Urinary bladder (tissue), 4 donors: ENCODE measurements around the gene RNPEP. TPM values are rescaled to one million over a fixed set of nuclear protein-coding genes. Genes with fewer than 3 reads are reported as not detected.
A peak's percentile ranks its signal among the peaks of the same experiment; 100 is the strongest.
"Not testable (repeated sequence)": the region's sequence is repeated elsewhere in the genome, so short reads cannot be mapped to it uniquely, and the experiment has no call there.

ENCODE experiments used
- DNase-seq: peaks from one replicate; pipeline ENCODE4 v3.0.0-alpha.2; 2015; ENCODE audit errors: extremely low spot score
- H3K27ac ChIP-seq: one replicate; pipeline ENCODE4 v1.5.1; 2013; ENCODE audit warnings: low read depth, mild to moderate bottlenecking, moderate library complexity
- H3K36me3 ChIP-seq: one replicate; pipeline ENCODE4 v1.6.1; 2013; ENCODE audit warnings: mild to moderate bottlenecking, moderate library complexity; ENCODE audit not compliant: insufficient read depth
- H3K4me1 ChIP-seq: one replicate; pipeline ENCODE4 v1.6.1; 2013; ENCODE audit warnings: mild to moderate bottlenecking, moderate library complexity; ENCODE audit not compliant: insufficient read depth
- H3K4me3 ChIP-seq: one replicate; pipeline ENCODE4 v1.5.1; 2013; ENCODE audit warnings: low read depth, low read length
- whole genome bisulfite sequencing: extraction: QIAGEN DNeasy Blood & Tissue Kit; methylation state at CpG from one replicate; pipeline ENCODE4 v1.1.7; 2013; 5-methylcytosine and 5-hydroxymethylcytosine counted together
- polyA plus RNA-seq: library from polyadenylated mRNA; stranded (reverse); fragments of 200-250 nt; gene quantifications from one replicate; pipeline ENCODE4 v1.2.3, GENCODE V29; 2013
- total RNA-seq: library from RNA; depleted of rRNA; stranded (reverse); fragments of >200 nt; gene quantifications from one replicate; pipeline ENCODE4 v1.2.3, GENCODE V29; 2014
- donor health status: healthy with polysubstance abuse.
- donor health status: healthy.

The RNPEP gene
- 24.0 TPM for total RNA-seq
- polyA plus RNA-seq, result 31.6 TPM

GRCh38 chr1:201982623-201983379 lies at the start of gene RNPEP:
Gene RNPEP, plus strand, starts transcription at chr1:201982648. Its CDS starts 19 bp downstream, at chr1:201982667.
- Histone ChIP-seq H3K27ac (peak within 1 kb of the TSS; percentile 93), H3K36me3 (no peaks in the 10 kb centered on the region), H3K4me1 (no peaks in the 10 kb centered on the region), H3K4me3 (peak within 1 kb of the TSS; percentile 92)
- WGBS, result under 1% methylated on average over 79 of the region's 80 CpGs
- DNase-seq, result peak; percentile 37

GRCh38 chr1:201933840-201934430 lies 48.5 kb upstream of the RNPEP start:
- DNase-seq, result no peak
- H3K27ac ChIP-seq, result no peak overlapping the region
- 25% methylated on average over 5 of the region's 5 CpGs for WGBS
- H3K4me1 ChIP-seq, result no peaks in the 10 kb centered on the region
- no peaks in the 10 kb centered on the region for H3K36me3 ChIP-seq
- H3K4me3 ChIP-seq, result no peak overlapping the region

- WGBS, result 29% methylated on average over 5 of the region's 5 CpGs
- Histone ChIP-seq H3K36me3 (no peaks in the 10 kb centered on the region), H3K27ac (no peak overlapping the region), H3K4me3 (no peak overlapping the region), H3K4me1 (no peaks in the 10 kb centered on the region)
- DNase-seq, result no peak
Observed at GRCh38 chr1:201937624-201938213, 44.7 kb upstream of the RNPEP start.

GRCh38 chr1:201938440-201939035 lies 43.9 kb upstream of the RNPEP start:
- no peak for DNase-seq
- Histone ChIP-seq H3K4me3 (peak overlapping the region; percentile 3), H3K27ac (peak overlapping the region; percentile 62), H3K36me3 (no peaks in the 10 kb centered on the region), H3K4me1 (no peaks in the 10 kb centered on the region)
- 26% methylated on average over 4 of the region's 4 CpGs for WGBS

GRCh38 chr1:201939148-201939547 lies 43.3 kb upstream of the RNPEP start:
- Histone ChIP-seq H3K4me3 (peak overlapping the region; percentile 3), H3K27ac (no peak overlapping the region), H3K36me3 (no peaks in the 10 kb centered on the region), H3K4me1 (no peaks in the 10 kb centered on the region)
- no peak for DNase-seq
- WGBS, result 29% methylated on average over 4 of the region's 4 CpGs

GRCh38 chr1:201939574-201939973 lies 42.9 kb upstream of the RNPEP start:
- H3K36me3 ChIP-seq, result no peaks in the 10 kb centered on the region
- H3K4me1 ChIP-seq, result no peaks in the 10 kb centered on the region
- DNase-seq, result no peak
- WGBS, result 29% methylated on average over 5 of the region's 5 CpGs
- peak overlapping the region; percentile 72 for H3K27ac ChIP-seq
- no peak overlapping the region for H3K4me3 ChIP-seq

- H3K4me1 ChIP-seq, H3K36me3 ChIP-seq, H3K4me3 ChIP-seq, DNase-seq, H3K27ac ChIP-seq: not testable (repeated sequence)
- WGBS, result 69% methylated on average over 10 of the region's 10 CpGs
Observed at GRCh38 chr1:201940316-201940715, 42.1 kb upstream of the RNPEP start.

GRCh38 chr1:201941420-201942128 lies 40.9 kb upstream of the RNPEP start:
- Histone ChIP-seq H3K4me1 (no peaks in the 10 kb centered on the region), H3K36me3 (no peaks in the 10 kb centered on the region), H3K27ac (peak overlapping the region; percentile 55), H3K4me3 (peak overlapping the region; percentile 33)
- 30% methylated on average over 18 of the region's 18 CpGs for WGBS
- no peak for DNase-seq

GRCh38 chr1:201942129-201942495 lies 40.3 kb upstream of the RNPEP start:
- no peaks in the 10 kb centered on the region for H3K4me1 ChIP-seq

GRCh38 chr1:201944002-201944401 lies 38.4 kb upstream of the RNPEP start:
- no peaks in the 10 kb centered on the region for H3K36me3 ChIP-seq
- WGBS, result 39% methylated on average over 6 of the region's 6 CpGs
- H3K4me3 ChIP-seq, result peak overlapping the region; percentile 55
- no peaks in the 10 kb centered on the region for H3K4me1 ChIP-seq
- no peak for DNase-seq
- H3K27ac ChIP-seq, result peak overlapping the region; percentile 46

More at GRCh38 chr1:201942129-201942495, 40.3 kb upstream of the RNPEP start:
- WGBS, result 57% methylated on average over 1 of the region's 1 CpG
- Histone ChIP-seq H3K4me3 (peak overlapping the region; percentile 33), H3K27ac (peak overlapping the region; percentile 55), H3K36me3 (no peaks in the 10 kb centered on the region)
- DNase-seq, result no peak

GRCh38 chr1:201944639-201945038 lies 37.8 kb upstream of the RNPEP start:
- Histone ChIP-seq H3K4me3 (peak overlapping the region; percentile 55), H3K4me1 (no peaks in the 10 kb centered on the region), H3K36me3 (no peaks in the 10 kb centered on the region), H3K27ac (peak overlapping the region; percentile 76)
- 24% methylated on average over 3 of the region's 3 CpGs for WGBS
- no peak for DNase-seq

- WGBS, result 19% methylated on average over 4 of the region's 4 CpGs
- Histone ChIP-seq H3K4me1 (no peaks in the 10 kb centered on the region), H3K36me3 (no peaks in the 10 kb centered on the region), H3K27ac (peak overlapping the region; percentile 63), H3K4me3 (peak overlapping the region; percentile 55)
- no peak for DNase-seq
Observed at GRCh38 chr1:201945157-201945556, 37.3 kb upstream of the RNPEP start.

GRCh38 chr1:201945863-201946223 lies 36.6 kb upstream of the RNPEP start:
- Histone ChIP-seq H3K4me1 (no peaks in the 10 kb centered on the region), H3K4me3 (peak overlapping the region; percentile 55), H3K27ac (peak overlapping the region; percentile 63), H3K36me3 (no peaks in the 10 kb centered on the region)
- 13% methylated on average over 10 of the region's 10 CpGs for WGBS
- no peak for DNase-seq
